Activated CD4-positive, alpha-beta T cell treated with anti-CD3 and anti-CD28 coated beads, Interleukin-2, amount 50 U/mL, for 16 hours (primary cell): ENCODE results near the gene BANP.
"Not testable (repeated sequence)": the region's sequence is repeated elsewhere in the genome, so short reads cannot be mapped to it uniquely, and the experiment has no call there.

Source experiments
- DNase-seq: peaks from one replicate; pipeline ENCODE4 v3.0.0-alpha.2; 2020

BANP gene

DNA sequence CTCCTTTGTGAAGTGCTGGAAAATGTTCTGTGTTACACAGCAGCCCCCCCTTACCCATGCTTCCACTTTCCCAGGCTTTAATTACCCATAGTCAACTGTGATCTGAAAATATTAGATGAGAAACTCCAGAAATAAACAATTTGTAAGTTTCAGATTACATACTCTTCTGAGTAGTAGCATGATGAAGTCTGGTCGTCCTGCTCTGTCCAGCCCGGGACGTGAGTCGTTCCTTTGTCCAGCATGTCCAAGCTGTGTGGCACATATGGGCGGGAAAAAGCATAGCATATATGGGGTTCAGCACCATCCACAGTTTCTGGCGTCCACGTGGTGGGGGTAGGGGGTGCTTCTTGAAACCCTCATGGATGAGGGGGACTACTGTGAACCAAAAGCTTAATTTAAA, 83.5 kb downstream of the BANP start:
- no peak for DNase-seq

DNA sequence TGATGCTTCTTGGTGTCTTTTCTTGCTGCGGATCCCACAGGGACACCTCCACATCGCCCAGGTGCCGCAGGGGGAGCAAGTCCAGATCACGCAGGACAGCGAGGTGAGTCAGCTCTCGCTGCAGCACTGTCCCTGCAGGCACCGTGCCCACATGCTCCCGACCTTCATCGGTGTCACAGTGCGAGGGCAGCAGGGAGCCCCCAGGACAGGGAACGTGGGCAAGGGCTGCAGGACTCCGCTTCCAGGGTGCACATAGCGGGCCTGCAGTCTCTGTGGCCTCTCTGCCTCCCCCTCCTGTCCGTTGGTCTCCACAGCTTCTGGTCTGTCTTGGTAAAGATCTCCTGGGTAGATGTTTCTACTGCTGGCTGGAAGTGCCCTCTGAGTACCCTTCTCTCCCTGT, 84.1 kb downstream of the BANP start:
- DNase-seq: no peak

DNA sequence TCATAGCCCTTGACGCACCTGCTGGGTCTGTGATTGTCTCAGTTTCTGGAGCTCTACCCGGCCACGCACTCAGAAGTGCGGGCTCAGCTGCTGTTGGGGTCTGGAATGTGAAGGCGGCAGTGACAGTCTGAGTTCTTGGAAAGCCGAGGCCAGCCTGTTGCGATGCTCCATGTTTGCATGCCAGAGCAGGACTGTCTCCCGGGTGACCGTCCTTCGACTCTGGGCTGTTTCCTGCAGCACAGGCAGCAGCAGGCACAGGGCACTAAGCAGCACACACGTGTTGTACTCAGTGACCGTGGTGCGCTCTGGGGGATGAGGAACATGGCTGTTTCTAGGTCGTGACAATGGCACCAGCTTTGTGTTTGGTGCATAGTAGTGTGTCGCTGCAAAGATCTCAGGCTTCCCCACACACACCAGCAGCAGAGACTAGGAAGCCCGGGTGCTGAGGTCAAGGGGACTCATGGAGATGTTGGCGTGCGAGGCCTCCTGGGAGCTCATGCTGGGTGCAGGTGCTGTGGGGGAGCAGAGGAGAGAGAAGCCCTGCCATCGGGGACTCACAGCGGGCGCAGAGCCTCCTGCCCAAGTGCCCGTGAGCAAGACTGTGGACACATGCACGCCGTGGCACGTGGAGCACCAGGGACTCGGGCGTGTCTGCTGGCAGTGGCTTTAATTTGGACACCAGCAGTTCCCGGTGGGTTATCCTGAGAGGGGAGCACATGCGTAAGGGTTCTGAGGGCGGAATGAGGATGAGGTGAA, 84.8 kb downstream of the BANP start:
- not testable (repeated sequence) for DNase-seq

GRCh38 chr16:88036640-88036996, 85.4 kb downstream of the BANP start:
- not testable (repeated sequence) for DNase-seq

DNA sequence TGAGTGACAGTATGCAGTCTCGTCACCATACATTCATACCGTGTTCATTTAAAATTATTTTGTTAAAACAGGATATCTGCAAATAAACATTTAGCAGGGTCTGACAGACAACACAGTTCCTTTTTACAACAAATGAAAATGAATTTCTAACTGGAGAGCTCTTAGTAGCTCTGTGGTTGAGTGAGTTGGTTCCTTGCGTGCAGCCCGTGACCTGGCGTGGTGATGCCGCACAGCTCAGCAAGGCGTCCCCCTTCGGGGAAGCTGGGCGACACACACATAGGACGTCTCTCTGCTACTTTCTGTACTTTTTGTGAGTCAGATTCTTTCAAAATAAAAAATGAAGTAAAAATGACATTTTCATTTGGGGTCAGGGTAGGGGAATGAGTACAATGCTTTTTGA, 86.1 kb downstream of the BANP start:
- not testable (repeated sequence) for DNase-seq

DNA sequence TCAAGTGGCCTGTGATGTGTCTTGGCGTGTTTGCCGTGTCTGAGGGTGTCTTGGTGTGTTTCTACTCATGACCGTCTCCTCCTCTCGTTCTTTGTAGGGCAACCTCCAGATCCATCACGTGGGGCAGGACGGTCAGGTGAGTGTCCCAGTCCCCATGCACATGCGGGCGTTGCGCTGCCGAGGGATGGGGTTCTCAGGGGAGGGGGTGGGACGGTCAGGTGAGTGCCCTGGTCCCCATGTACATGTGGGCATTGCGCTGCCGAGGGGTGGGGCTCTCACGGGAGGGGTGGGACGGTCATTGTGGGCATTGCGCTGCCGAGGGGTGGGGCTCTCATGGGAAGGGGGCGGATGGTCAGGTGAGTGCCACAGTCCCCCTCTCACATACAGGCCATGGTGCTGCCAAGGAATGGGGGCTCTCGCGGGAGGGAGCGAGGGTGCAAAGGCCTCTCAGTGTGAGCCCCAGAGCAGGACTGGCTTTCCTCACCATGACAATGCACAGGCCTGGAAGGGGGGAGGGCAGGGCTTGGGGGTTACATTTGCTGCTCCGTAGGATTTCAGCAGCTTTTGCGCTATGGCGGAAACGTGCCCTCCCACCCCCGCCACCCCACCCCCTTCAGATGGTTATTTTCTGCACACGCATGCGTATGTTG, 86.8 kb downstream of the BANP start:
- not testable (repeated sequence) for DNase-seq

- not testable (repeated sequence) for DNase-seq
These were observed 87.3 kb downstream of the BANP start for GRCh38 chr16:88038526-88038908.

GRCh38 chr16:88039591-88039990, 88.4 kb downstream of the BANP start:
- no peak for DNase-seq

DNA sequence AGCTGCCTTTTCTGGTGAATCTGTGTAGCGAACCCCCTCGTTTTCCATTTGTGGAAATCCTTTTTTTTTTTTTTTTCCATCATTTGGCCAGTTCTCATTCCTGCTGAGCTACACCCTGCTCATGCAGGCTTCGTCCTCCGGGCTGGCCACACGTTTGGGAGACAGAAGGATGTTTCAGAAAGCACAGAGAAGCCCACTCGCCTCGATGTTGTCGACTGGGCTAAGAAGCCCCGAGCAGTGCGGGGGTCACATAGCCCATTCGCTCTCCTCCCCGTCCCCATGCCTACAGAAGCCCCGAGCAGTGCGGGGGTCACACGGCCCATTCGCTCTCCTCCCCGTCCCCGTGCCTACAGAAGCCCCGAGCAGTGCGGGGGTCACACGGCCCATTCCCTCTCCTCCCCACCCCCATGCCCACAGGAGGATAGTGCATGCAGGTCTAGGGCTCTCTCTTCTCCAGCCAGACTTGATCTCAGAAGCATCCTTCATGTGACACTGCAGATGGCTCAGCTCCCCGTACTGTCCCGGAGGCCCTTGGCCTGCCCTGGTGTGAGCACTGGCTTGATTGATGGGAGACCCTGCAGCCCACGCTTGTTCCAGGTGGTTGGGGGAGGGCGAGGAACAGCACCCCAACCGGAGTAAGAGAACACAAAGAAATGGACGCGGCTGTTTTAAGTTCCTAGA, 89.1 kb downstream of the BANP start:
- DNase-seq: not testable (repeated sequence)

DNA sequence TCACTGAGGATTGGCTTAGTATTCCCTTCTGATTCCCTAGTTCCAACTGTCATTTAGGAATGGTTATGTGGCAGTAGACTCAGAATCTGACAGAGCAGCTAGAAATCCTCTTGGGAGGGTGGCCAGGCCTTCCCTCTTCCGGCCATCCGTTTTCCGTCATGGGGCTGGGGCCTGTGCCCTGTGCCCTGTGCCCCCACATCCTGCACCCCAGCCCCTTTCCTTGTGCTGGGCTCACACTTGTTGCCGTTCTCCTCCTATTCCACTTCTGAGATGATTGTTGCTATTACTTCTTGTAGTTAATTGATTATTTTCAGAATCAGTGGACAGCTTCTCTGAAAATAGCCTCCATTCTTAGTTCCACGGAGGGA, 89.6 kb downstream of the BANP start:
- DNase-seq: not testable (repeated sequence)

- DNase-seq: not testable (repeated sequence)
These were observed 90.3 kb downstream of the BANP start for GRCh38 chr16:88041506-88041905.

GRCh38 chr16:88041986-88042562, 90.8 kb downstream of the BANP start:
- DNase-seq: not testable (repeated sequence)

- DNase-seq: not testable (repeated sequence)
These were observed 92.1 kb downstream of the BANP start for GRCh38 chr16:88043208-88043910.

- not testable (repeated sequence) for DNase-seq
These were observed 92.9 kb downstream of the BANP start for GRCh38 chr16:88044121-88044581.

- DNase-seq: not testable (repeated sequence)
These were observed 94.1 kb downstream of the BANP start for GRCh38 chr16:88045361-88045760.

- no peak for DNase-seq
These were observed 94.6 kb downstream of the BANP start for GRCh38 chr16:88045820-88046303.

DNA sequence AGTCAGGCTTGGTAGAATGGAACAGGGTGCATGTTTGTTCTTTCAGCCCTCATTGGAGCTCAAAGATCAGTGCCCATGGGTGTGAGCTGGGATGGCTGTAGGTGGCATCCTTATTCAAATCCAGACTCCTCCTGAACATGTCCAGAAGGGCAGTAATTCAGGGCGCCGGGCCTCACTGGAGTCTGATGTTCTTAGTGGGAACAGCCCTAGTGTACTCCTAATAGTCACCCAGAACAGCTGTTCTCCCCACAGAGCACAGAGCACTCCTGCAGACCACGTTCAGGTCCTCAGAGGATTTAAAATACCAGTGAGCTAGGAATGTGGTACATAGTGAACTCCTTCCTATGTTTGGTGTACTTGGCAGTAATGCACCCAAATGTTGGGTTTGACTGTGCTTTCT, 96.2 kb downstream of the BANP start:
- DNase-seq: no peak

GRCh38 chr16:88048985-88049384, 97.8 kb downstream of the BANP start:
- no peak for DNase-seq

DNA sequence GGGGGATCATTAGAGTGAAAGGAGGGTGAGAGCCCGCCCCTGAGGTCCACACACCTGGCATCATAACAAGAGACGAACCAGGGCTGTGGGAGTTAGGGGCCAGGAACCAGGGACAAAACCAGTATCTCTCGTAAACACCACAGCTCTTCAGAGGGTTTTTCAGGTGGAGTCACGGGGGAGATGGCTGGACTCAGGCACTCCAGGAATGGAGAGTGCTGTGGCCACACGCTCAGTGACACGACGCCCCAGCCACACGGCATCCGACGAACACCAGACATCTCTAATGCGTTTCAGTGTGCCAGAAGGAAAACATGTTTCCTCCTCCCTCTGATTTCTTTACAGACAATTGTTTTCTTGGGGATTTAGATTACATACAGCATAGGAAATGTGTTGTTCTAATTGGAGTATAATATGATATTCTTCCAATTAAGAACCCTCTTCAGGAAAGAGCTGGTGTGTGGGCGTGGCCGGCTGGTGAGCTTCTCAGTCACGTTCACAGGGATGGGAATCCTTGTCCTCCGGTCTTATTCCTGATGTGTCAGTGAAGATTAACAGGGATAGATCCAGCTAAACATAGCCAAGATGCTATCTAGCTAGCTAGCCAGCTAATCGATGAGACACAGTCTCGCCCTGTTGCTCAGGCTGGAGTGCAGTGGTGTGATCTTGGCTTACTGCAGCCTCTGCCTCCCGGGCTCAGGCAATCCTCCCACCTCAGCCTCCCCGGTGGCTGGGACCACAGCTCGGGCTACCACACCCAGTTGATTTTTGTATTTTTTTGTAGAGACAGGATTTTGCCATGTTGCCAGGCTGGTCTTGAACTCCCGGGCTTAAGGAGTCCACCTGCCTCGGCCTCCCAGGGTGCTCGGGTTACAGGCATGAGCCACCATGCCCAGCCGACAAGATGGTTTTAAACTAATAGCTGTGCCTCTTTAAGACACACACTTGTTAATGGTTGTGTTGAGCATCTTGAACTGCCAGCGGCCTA, 98.6 kb downstream of the BANP start:
- DNase-seq: no peak

DNA sequence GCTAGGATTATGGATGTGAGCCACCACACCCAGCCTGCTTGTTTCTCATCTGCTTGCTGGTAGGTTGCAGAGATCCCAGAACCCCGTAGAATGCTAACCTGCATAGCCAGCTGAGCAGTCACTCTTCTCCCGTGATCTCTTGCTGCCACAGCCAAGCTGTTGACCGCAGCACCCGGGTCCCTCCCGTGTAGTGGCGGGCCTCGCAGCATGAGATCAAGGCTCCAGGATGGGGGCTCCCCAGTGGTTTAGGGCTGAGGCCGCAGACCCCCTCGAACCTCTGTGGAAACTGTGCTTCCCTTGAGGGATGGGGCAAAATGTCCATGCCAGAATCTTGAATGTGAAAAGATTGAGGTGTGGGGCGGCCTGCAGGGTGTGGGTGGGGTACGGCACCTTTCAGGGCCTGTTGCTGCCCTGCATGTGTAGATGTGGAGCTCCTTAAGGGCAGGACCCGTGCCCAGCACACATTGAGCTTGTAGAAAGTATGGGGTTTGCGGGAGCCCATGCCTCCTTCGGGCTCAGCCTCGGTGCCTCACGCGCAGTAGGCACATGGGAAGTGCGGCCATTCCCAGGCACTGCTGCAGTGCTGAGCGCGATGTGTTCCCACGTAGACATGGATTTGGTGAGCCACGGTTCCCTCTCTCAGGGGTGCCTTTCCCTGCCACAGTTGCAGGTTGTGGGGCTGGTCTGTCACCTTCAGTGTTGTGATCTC, 99.9 kb downstream of the BANP start:
- no peak for DNase-seq

DNA sequence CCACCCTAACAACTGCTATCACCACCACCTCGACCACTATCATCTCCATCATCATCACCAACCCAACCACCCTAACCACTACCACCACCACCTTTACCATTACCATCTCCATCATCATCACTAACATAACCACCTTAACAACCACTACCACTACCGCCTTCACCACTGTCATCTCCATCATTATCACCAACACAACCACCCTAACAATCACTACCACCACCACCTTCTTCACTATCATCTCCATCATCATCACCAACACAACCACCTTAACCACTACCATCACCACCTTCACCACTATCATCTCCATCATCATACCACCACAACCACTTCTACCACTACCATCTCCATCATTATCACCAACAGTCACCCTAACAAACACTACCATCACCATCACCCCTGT, 101.4 kb downstream of the BANP start:
- no peak for DNase-seq
